HG02798 (cell line): ENCODE data around the gene CARS1.

Experiments used
- ATAC-seq: cut with Tn5 transposase; IDR thresholded peaks from one replicate; pipeline ENCODE4 v1.9.1; 2021; ENCODE audit warnings: mild to moderate bottlenecking; ENCODE audit not compliant: unreplicated experiment, poor library complexity

The CARS1 gene

DNA sequence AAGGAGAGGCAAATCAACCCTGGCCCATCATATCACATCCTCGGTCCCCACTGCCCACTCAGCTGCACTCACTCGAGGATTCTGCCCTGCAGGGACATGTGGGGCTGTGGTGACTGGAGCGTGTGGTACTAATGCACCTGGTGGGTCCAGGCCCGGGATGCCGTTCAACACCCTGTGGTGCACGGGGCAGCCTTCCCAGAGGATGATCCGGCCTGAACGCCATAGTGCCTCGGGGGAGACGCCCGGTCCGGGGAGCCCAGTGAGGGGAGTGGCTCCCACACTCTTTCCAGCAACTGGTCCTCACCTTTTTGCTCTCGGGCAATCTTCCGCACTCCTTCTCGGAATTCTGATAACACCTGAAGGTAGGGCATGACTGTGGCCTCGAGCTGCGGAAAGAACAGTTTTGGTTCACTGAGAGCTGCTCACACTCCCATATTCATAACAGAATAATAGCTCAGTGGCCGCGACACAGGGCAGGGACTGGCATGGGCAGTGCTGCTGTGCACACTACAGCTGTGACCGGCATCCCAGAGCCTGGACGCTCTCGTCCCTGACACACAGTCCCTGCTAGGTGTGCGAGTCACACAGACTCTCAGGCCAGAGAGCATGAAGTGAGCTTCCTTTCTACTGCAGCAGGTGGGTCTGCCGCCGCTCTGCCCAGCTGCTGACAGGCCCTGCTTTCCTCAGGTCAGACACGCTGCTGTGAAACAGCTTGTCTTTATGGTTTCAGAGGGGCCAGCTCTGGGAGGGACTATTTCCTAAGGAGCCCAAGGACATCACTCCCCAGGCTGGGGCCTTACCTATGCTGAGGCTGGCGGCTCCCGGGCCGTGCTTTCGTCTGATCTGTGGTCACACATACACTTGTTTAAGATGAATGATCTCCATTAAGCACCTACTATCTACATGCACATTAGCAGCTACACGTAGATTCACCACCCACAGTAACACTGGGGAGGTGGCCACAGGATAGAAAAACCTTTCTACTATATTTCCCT is 45.0 kb downstream of the CARS1 start:
- no peak for ATAC-seq

GRCh38 chr11:3010521-3011275 is 46.5 kb downstream of the CARS1 start:
- no peak for ATAC-seq

- ATAC-seq, result no peak
These were observed 47.2 kb downstream of the CARS1 start for GRCh38 chr11:3010004-3010403.

GRCh38 chr11:3009481-3009880 is 47.7 kb downstream of the CARS1 start:
- no peak for ATAC-seq

DNA sequence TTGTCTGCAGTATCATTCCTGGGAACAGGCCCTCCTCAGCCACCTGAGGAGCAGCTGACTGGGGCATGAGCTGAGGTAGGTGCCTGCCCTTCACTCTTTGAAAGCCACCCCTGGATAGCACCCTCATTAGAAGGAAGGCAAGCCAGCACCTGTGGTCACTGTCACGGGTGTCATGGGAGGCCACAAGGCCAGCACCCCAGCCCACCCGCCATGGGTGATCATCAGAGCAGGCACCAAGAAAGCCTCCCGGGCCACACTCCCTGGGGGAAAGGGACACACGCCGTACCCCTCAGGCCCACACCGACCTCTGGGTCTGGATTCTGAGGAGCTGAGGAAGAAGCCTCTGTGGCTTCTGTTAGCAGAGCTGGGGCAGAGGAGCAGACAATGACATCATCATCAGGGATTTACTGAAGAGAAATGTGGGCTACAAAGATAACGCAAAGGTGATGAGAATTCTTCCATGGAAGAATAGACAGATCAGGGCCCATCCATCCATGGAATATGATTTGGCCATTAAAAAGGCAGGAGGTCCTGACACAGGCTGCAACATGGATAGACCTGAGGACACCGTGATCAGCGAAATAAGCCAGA is 48.4 kb downstream of the CARS1 start:
- no peak for ATAC-seq

DNA sequence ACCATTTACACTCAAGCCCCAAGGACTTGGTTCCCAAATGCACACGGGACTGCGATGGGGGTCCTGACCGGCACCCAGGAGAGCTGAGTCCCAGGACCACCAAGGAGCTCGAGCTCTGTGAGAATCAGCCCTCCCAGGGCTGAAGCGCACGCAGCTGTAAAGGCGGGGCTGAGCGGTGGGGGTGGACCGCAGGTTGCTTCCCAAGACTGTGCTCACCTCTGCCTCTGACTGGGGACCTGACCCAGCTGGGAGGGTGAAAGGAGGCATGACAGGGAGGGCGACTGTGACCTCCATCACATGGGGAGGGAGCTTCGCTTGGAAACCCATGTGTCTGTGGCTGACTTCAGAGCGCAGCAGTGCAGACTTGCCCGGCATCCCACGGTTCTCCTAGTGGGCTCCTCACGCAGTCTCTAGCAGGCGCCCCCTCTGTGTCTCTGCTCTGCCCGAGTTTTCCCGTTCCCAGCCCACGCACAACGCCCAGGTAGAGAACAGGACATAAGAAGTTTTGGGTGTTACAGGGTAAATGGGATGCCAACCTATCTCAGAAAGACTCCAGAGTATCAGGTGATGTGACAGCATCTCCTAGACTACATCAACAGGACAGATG is 49.7 kb downstream of the CARS1 start:
- no peak for ATAC-seq

GRCh38 chr11:3006505-3007260 is 50.5 kb downstream of the CARS1 start:
- ATAC-seq, result no peak

DNA sequence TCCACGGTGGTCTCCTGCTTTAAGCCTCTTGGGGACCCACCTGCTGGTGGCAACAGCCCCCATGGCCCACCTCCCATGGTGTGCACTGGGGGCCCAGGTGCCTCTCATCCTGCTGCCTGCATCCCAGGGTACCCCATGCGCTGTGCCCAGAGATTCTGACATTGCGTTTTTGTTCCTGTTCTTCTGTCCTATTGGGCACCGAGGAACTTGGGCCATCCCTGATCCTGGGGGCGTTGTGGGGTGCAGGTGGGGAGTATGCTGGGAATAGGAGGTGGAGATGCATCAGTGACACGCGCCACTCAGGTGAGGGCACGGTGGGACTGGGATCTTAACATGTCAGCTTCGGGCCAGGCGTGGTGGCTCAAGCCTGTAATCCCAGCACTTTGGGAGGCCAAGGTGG is 52.7 kb downstream of the CARS1 start:
- no peak for ATAC-seq

DNA sequence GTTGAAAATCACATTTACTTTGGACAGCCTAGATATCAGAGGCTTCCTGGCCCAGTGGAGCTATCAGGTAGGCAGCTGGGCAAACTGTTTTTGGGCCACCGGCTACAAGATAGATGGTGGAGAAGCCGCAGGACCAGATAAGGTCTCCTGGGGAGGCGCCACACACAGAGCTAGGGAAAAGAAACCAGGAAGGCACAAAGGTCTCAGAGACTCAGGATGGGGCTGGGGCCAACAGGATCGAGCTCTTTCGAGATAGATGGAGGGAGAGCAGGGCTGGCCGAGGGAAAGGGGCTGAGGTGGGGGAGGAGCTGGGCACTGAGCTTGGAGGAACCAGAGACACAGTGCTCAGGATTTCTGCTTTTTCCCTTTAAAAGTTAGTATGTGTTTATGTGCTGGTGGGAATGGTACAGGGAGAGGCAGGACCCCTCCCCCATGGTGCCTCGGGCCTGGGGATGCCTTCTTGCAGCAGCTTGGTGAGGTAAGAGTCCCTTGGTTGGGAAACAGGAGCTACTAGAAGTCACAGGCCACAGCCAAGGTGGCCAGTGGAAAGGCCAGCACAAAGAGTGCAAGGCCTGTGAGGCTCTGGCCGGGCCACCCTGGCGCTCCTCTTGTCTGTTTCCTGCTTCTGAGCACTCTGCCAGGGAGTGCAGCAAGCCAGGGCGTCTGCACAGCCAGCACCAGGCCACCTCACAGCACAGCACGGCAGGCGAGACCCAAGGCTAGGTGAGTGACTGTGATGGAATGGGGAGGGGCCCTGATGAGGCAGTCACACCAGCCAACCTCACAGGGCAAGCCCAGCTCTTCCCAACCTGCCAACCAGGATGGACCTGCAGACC is 53.6 kb downstream of the CARS1 start:
- ATAC-seq, result no peak

DNA sequence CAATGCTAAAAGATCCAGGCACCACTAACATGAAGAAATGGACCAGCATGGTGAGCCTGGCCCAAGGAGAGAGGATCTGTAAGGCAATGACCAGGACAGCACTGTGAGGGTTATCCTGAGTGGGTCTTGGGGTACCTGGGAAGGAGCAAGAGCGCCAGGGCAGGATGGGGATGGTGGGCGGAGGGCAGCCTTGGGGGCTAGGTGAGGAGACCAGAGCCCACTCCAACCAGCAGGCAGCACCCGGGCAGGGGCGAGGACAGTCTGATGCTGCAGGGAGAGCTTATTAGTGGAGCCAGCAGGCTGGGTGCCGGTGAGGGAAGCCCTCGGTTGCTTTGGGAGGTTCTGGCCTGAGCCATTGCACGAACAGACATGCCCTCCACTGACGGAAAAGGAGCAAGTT is 54.4 kb downstream of the CARS1 start:
- no peak for ATAC-seq

DNA sequence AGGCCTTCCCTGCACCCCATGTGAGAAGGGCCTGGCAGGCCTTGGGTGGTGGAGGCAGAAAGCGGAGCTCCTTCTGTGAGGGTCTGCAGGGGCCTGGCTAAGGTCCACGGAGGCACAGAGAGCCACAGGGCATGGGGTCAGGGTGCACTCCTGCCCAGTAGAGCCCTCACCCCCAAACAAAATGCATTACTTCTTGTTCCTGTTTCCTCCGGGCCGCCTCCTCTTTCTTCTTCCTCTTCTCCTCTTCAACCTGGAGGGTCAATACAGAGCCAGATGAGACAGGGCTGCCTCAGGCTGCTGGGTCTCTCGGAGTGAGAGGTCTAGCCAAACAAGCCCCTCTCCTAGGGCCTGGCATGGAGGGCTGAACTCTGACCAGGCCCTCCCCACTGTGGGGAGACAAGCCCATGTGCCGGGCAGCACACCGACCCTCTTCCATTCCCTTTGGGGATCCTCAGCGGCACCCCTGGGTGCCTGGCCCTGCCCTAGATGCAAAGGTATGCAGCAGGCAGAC is 54.8 kb downstream of the CARS1 start:
- ATAC-seq, result no peak

DNA sequence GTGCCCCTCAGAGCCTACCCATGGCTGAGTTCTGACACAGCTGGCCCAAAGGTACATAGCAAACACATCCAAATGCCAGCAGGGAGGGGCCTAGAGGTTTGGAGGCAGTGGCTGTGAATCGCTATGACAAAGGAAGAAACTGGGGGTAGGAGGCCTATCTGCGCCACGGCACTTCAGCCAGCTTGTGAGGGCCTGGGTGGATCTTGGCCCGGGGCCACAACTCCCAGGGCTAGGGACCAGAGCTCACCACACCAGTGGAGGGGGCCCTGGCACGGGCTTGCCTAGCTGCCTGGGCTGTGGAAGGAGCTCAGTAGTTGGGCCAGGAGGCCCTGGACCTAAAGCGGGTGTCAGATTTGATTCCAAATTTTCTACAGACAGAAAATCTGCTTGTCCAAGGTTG is 55.7 kb downstream of the CARS1 start:
- no peak for ATAC-seq

- no peak for ATAC-seq
These were observed 56.9 kb downstream of the CARS1 start for GRCh38 chr11:3000032-3000961.

- no peak for ATAC-seq
These were observed 57.7 kb downstream of the CARS1 start for GRCh38 chr11:2999464-2999998.

DNA sequence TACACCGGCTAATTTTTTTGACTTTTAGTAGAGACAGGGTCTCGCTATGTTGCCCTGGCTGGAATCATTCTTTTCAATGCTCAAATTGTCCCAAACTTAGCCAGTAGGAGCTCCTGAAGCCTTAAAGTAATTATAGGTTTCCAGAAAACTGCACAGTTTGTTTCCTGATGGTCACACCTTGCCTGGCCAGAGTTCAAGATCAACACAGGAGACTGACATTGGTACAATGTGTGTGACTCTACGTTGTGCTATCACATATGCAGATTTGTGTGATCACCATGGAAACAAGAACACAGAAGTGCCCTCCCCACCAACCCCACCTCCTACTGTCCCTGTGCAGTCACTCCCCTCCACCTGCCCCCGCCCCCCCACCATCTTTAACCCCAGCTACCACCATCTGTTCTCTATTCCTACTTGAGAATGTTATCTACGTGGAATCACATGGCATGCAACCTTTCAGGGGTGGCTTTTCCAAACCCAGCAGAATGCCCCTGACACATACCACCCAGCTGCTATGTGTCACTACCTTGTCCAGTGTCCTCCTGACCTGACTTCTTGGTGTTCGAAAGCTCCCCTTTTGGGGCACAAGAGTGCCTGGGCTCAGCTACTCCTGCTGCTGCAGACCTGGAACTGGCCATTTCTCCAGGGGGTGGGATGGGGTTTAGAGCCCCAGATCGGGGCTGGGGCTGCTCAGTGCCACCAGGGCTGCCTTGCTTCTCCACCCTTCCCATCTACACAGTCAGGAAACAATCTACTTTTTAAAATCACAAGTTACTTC is 59.0 kb downstream of the CARS1 start:
- ATAC-seq, result no peak

DNA sequence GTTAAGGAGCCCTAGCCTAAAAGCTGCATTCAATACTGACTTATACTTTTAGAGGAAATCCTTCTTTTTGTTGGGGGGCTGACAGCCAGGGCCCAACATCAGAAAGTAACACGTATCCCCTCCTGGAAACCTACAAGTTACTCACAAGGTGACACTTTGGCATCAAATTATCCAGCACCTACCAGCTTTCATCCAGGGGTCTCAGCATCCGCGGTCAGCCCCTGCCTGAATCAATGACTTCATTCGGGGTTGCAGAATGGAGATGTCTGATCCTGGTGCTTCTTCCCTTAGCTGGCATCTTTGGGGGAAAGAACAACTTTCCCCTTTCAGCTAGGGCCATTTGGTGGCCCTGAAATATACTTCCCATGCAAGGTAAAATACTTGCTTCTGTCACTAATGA is 59.8 kb downstream of the CARS1 start:
- ATAC-seq, result no peak

DNA sequence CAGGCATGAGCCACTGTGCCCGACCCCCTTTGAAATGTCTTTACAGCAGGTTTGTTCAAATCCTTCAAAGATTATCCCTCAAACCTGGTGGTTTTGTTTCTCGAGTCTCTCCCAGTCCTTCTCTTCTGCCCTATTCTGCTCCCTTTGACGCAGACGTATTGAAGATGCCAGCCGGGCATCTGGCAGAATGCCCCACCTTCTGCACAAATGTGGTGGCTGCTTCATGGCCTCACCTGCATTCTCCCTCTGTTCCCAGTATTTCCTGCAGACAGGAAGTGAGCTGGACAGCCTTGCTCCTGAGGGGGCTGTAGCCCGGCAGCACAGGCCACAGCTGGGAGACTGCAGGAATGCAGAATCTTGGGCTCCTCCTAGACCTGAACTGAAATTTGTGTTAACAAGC is 60.2 kb downstream of the CARS1 start:
- ATAC-seq, result no peak
